HL-60 (cell line): ENCODE data around the gene RHBG.

Experiments used
- GABPA ChIP-seq: IDR thresholded peaks from 2 replicates; pipeline ENCODE4 v1.6.1; 2012; ENCODE audit warnings: low read depth
- POLR2AphosphoS5 ChIP-seq: IDR thresholded peaks from 2 replicates; pipeline ENCODE4 v1.6.1; 2012; ENCODE audit warnings: low read depth
- TF ChIP-seq, protein P1 (sequence below): IDR thresholded peaks from one replicate; pipeline ENCODE4 v1.5.1; 2011; ENCODE audit warnings: low read length, control low read depth, inconsistent platforms; ENCODE audit not compliant: insufficient read depth

DNA sequence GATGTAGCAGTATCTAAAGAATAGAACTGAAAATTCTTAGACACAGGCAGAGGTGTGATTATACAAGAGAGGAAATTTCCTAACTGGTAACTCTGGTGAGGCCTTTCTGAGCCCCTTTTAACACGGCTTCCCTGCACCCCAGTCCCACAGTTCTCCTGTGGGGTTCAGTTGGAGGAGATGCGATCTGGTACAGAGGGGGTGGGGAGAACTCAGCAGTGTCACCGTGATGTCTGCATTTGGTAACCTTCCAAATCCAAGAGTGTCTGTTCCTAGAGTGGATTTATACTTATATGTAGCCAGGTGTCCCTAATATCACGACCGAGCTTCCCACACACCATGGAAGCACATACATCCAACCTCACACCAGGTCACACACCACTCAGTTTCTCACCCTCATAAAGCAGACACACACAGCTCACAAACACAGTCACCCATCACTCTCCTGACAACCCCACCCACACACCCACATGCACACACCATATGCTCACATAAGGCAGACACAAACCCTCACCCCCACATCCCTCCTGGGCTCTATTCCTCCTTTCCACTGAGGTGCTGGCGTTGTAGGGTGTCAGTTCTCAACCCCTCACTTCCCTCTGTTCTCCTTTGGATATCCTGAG, 48.5 kb downstream of the RHBG start:
- TF ChIP-seq GABPA: no peak
- TF ChIP-seq, protein P1, sequence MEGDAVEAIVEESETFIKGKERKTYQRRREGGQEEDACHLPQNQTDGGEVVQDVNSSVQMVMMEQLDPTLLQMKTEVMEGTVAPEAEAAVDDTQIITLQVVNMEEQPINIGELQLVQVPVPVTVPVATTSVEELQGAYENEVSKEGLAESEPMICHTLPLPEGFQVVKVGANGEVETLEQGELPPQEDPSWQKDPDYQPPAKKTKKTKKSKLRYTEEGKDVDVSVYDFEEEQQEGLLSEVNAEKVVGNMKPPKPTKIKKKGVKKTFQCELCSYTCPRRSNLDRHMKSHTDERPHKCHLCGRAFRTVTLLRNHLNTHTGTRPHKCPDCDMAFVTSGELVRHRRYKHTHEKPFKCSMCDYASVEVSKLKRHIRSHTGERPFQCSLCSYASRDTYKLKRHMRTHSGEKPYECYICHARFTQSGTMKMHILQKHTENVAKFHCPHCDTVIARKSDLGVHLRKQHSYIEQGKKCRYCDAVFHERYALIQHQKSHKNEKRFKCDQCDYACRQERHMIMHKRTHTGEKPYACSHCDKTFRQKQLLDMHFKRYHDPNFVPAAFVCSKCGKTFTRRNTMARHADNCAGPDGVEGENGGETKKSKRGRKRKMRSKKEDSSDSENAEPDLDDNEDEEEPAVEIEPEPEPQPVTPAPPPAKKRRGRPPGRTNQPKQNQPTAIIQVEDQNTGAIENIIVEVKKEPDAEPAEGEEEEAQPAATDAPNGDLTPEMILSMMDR: no peak
- no peak for TF ChIP-seq POLR2AphosphoS5
